ENCODE measurements around the gene SP1. TPM values are rescaled to one million over a fixed set of nuclear protein-coding genes. Genes with fewer than 3 reads are reported as not detected.

Gene SP1
- total RNA-seq, 1 donor from 2014 or later = 34.8 TPM

DNA sequence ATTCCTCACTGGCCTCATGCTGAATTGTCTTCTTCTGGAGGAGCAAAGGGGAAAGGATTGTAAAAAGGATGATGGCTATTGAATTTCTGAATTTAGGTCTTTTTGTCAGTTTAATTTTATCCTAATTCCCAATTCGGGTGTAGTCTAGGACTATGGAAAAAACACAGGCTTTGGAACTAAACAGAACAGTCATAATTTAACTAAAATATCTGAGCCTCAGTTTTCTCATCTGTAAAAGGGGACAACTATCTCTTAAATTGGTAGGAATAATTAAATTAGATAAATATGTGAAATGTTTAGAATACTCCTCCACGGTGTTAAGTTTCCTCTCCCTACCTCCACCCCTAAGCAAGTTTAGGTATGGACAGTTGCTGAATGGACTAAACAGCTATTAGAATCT lies 3.2 kb upstream of the SP1 start:
- H3K27me3 Mint-ChIP-seq (ENCODE audit: unreplicated experiment) = peaks cover 2% of the 10 kb centered on the region
- H3K27ac Mint-ChIP-seq (ENCODE audit: unreplicated experiment) = no peak overlapping the region
- H3K9me3 Mint-ChIP-seq (ENCODE audit: unreplicated experiment) = peaks cover 7% of the 10 kb centered on the region
- DNase-seq = no peak
- H3K4me1 Mint-ChIP-seq (ENCODE audit: low read depth, unreplicated experiment) = peaks cover 8% of the 10 kb centered on the region
- TF ChIP-seq, protein P1, sequence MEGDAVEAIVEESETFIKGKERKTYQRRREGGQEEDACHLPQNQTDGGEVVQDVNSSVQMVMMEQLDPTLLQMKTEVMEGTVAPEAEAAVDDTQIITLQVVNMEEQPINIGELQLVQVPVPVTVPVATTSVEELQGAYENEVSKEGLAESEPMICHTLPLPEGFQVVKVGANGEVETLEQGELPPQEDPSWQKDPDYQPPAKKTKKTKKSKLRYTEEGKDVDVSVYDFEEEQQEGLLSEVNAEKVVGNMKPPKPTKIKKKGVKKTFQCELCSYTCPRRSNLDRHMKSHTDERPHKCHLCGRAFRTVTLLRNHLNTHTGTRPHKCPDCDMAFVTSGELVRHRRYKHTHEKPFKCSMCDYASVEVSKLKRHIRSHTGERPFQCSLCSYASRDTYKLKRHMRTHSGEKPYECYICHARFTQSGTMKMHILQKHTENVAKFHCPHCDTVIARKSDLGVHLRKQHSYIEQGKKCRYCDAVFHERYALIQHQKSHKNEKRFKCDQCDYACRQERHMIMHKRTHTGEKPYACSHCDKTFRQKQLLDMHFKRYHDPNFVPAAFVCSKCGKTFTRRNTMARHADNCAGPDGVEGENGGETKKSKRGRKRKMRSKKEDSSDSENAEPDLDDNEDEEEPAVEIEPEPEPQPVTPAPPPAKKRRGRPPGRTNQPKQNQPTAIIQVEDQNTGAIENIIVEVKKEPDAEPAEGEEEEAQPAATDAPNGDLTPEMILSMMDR (IDR thresholded peaks at IDR 0.05; ENCODE audit: partially characterized antibody, unreplicated experiment) = no peak
- H3K4me3 Mint-ChIP-seq (ENCODE audit: unreplicated experiment) = no peak overlapping the region
- no peaks in the 10 kb centered on the region for H3K36me3 Mint-ChIP-seq (ENCODE audit: unreplicated experiment)

DNA sequence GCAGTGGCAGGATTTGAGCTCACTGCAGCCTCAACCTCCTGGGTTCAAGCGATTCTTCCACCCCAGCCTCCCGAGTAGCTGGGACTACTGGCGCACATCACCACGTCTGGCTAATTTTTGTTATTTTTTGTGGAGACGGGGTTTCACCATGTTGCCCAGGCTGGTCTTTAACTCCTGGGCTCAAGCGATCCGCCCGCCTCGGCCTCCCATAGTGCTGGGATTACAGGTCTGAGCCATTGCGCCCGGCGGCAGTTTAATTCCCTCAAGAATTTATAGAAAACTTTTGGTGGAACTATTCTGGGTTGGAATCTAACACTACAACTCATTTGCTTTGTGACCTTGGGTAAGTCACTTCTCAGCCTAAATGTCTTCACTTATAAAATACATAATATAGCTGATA lies 1.8 kb upstream of the SP1 start:
- Mint-ChIP-seq H3K27me3 (ENCODE audit: unreplicated experiment) (peaks cover 3% of the 10 kb centered on the region), H3K36me3 (ENCODE audit: unreplicated experiment) (no peaks in the 10 kb centered on the region), H3K4me3 (ENCODE audit: unreplicated experiment) (no peak overlapping the region), H3K27ac (ENCODE audit: unreplicated experiment) (no peak overlapping the region), H3K9me3 (ENCODE audit: unreplicated experiment) (peaks cover 5% of the 10 kb centered on the region), H3K4me1 (ENCODE audit: low read depth, unreplicated experiment) (peaks cover 10% of the 10 kb centered on the region)
- TF ChIP-seq, protein P1 (IDR thresholded peaks at IDR 0.05; ENCODE audit: partially characterized antibody, unreplicated experiment) = no peak
- DNase-seq = no peak

DNA sequence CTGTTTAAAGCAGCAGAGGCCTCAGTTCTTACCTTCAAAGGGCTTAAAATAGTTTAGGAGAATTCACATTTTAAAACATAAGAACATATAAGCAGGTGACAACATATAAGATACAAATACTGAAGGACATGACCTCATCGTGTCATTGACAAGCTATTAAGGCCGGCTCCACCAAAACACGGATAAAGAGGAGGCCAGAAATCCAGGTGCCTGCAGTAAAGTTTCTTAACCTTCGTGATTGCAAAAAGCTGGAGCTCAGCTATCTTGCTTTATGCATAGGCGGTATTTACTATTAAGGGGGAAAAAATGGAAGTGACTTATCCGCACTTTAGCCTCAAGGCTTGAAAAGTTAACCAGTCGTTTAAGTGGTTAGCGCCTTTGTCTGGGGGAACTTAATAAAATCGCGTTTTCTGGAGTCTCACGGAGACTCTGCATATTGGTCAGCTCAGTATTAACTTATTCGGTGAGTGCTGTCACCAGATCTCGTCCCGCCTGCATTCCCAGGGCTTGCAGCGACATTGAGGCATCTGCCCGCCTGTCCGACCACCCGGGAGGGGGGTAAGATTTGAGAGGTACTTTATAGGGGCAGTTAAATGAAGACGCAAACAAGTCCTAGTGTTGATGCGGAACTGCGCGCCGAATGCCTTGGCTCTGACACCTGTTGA lies 1.1 kb upstream of the SP1 start:
- Mint-ChIP-seq H3K27ac (ENCODE audit: unreplicated experiment) (no peak overlapping the region), H3K4me1 (ENCODE audit: low read depth, unreplicated experiment) (peaks cover 14% of the 10 kb centered on the region), H3K9me3 (ENCODE audit: unreplicated experiment) (peaks cover 5% of the 10 kb centered on the region), H3K4me3 (ENCODE audit: unreplicated experiment) (no peak overlapping the region), H3K36me3 (ENCODE audit: unreplicated experiment) (no peaks in the 10 kb centered on the region), H3K27me3 (ENCODE audit: unreplicated experiment) (peaks cover 3% of the 10 kb centered on the region)
- TF ChIP-seq, protein P1 (IDR thresholded peaks at IDR 0.05; ENCODE audit: partially characterized antibody, unreplicated experiment) = no peak
- no peak for DNase-seq

DNA sequence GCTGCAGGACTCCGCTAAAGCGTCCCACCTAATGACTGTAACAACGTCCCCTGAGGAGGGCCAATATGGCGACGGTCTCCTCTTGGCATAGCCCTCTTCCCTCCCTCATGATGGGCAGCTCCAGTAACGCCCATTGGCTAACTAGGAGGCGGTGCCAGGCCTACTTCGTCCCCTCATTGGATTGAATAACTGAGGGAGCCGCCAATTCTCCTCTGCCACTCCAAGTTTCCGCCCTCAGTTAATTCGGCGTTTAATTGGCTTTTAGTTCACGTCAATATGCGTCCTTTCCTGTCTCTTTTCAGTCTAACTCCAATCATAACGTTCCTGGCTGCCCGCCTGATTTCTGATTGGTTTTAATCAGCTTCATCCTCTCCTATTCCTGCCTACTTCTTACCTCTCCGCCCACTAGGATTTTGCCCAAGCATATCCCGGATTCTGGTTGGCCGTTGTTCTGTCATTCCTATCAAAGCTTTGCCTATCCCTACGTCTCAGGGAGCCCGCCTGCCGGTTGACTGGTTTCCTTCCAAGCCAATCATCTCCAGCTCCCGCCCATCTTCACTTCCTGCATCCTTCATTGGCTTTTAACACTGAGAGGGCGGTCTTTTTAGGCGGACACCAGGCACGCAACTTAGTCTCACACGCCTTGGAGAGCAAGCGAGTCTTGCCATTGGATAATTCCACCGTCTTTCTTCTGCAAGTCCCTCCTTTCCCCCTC lies 430 bp upstream of the SP1 start:
- H3K27ac Mint-ChIP-seq (ENCODE audit: unreplicated experiment) = no peak overlapping the region
- peak; percentile 90 for DNase-seq
- H3K4me3 Mint-ChIP-seq (ENCODE audit: unreplicated experiment) = no peak overlapping the region
- peaks cover 5% of the 10 kb centered on the region for H3K9me3 Mint-ChIP-seq (ENCODE audit: unreplicated experiment)
- H3K27me3 Mint-ChIP-seq (ENCODE audit: unreplicated experiment) = peaks cover 3% of the 10 kb centered on the region
- TF ChIP-seq, protein P1 (IDR thresholded peaks at IDR 0.05; ENCODE audit: partially characterized antibody, unreplicated experiment) = no peak
- H3K36me3 Mint-ChIP-seq (ENCODE audit: unreplicated experiment) = no peaks in the 10 kb centered on the region
- peaks cover 14% of the 10 kb centered on the region for H3K4me1 Mint-ChIP-seq (ENCODE audit: low read depth, unreplicated experiment)
